ENCODE measurements around the gene FGF6.

DNA sequence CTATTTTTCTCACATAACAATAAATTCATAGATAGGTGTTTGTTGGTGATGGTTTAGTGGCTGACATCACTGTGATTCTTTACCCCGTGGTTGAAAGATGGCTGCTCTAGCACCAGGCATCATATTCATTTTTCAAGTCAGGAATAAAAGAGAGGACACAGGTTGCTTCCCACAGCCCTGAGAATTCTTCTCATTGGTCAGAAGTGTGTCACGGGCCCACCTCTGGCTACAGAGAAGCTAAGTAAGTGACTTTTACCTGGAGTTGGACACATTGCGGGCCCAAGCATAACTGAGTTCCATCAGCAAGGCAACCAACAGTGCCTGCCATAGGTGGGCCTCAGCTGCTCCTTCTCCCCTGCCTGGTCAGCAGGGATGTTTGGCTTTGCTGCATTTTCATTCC is 38.5 kb downstream of the FGF6 start:
- TF ChIP-seq CTCF (conservative IDR thresholded peaks at IDR 0.05 in 1 of 2, IDR thresholded peaks at IDR 0.05 in 1 of 2; ENCODE audit: low read depth in 1 of 2, low read length in 2 of 2) (no peak), EZH2 (IDR thresholded peaks at IDR 0.05; ENCODE audit: low read length, missing control alignments) (no peak)

Data from fibroblast of lung (primary cell).